NOMO-1 (cell line): ENCODE results near the gene HSPA1L.
"Not testable (repeated sequence)": the region's sequence is repeated elsewhere in the genome, so short reads cannot be mapped to it uniquely, and the experiment has no call there.

Source experiments
- DNase-seq, 2 experiments: peaks; one replicate each; lab custom pipeline; 2025; ENCODE audit not compliant: unreplicated experiment in 2 of 2; lab: John Stamatoyannopoulos, UW

HSPA1L gene

DNA sequence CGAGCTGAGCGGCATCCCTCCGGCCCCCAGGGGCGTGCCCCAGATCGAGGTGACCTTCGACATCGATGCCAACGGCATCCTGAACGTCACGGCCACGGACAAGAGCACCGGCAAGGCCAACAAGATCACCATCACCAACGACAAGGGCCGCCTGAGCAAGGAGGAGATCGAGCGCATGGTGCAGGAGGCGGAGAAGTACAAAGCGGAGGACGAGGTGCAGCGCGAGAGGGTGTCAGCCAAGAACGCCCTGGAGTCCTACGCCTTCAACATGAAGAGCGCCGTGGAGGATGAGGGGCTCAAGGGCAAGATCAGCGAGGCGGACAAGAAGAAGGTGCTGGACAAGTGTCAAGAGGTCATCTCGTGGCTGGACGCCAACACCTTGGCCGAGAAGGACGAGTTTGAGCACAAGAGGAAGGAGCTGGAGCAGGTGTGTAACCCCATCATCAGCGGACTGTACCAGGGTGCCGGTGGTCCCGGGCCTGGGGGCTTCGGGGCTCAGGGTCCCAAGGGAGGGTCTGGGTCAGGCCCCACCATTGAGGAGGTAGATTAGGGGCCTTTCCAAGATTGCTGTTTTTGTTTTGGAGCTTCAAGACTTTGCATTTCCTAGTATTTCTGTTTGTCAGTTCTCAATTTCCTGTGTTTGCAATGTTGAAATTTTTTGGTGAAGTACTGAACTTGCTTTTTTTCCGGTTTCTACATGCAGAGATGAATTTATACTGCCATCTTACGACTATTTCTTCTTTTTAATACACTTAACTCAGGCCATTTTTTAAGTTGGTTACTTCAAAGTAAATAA is 2.2 kb upstream of the HSPA1L start:
- DNase-seq: peak; percentile 42 to 63

DNA sequence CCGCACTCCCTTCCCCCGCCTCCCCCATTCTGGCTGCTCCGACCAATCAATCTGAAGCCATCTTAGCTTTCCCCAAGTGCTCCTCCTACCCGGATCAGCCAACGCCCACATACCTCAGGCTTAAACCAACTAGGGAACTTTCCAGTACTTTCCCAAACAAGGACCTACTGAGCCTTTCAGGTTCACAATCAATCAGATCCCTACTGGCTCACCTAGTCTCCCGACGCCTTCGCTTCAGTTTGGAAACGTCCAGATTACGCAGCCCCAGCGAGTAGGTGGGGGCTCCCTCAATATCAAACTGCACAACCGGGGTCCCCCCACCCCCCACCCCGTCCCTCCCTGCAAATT is 432 bp downstream of the HSPA1L start:
- DNase-seq: peak; percentile 75 to 80

DNA sequence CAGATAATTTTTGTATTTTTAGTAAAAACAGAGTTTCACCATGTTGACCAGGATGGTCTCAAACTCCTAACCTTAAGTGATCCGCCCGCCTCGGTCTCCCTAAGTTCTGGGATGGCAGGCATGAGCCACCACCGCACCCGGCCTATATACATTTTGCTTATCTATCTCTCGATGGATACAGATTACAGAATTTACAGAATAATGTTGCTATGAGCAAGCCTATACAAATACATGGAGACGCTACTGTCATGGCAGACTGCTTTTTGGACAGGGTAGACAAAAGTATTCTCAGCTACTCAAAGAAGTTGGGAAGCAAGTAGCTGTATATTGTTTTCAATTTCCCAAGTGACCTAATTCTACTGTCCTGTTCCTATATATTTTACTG is 1.6 kb downstream of the HSPA1L start:
- no peak for DNase-seq

DNA sequence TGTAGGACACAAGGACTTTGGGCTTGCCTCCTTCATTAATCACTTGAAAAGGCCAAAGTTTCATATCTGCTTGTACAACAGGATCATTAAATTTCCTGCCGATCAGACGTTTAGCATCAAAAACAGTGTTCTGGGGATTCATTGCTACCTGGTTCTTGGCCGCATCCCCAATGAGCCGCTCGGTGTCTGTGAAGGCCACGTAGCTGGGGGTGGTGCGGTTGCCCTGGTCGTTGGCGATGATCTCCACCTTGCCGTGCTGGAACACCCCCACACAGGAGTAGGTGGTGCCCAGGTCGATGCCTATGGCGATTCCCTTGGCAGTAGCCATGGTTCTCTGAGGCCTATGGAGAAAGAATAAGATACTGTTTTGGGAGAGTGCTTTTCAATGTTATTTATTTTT is 3.4 kb downstream of the HSPA1L start:
- DNase-seq: no peak

DNA sequence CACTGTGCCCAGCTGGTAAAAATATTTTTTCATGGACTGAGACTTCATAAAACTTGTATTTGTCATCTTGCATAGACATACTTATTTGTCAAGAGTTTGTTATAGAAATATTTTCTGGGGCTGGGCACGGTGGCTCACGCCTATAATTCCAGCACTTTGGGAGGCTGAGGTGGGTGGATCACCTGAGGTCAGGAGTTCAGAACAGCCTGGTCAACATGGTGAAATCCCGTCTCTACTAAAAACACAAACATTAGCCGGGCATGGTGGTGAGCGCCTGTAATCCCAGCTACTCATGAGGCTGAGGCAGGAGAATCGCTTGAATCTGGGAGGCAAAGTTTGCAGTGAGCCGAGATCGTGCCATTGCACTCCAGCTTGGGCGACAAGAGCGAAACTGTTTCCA is 6.5 kb downstream of the HSPA1L start:
- not testable (repeated sequence) for DNase-seq

DNA sequence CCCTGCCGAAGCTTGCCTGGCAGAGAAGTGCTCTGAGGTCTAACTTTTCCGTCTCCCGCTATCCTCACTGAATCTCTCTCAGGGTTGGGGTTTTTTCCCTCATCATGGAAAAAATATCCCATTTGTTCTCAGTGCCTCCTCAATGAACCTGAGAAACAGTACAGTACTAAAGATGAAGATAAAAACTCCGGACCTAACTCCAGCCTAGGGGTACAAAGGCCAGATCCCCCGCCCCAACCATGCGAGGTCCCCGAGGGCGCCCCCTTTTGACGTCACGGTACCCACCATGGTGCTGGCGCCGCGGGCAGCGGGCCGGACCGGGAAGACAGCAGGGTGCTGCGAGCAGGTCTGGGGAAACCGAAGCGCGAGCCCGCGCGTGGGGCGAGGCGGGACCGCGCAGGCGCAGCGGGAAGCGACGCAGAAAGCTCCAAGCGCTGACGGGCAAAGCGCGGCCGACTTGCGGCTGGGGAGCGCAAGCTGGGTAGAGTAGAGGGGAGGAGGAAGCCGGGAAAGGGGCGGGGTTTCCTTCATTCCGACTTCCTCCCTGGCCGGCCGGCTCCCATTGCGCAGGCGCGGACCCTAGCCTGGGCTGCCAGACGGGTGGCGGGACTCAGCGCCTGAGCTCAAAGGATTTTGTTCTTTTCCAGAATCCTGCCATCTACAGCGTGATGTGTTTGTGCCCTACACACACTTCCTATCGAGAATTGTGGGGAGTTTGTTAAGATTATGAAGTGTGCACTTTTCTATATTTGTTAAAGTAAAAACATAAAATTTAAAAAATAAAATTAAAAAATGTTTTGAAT is 8.4 kb downstream of the HSPA1L start, which contains the start of gene LSM2:
LSM2 (minus strand) TSS at position 497 of the 803 bp plus-strand sequence; CDS start at position 288, 209 bp downstream.
- peak; percentile 91 to 95 for DNase-seq

DNA sequence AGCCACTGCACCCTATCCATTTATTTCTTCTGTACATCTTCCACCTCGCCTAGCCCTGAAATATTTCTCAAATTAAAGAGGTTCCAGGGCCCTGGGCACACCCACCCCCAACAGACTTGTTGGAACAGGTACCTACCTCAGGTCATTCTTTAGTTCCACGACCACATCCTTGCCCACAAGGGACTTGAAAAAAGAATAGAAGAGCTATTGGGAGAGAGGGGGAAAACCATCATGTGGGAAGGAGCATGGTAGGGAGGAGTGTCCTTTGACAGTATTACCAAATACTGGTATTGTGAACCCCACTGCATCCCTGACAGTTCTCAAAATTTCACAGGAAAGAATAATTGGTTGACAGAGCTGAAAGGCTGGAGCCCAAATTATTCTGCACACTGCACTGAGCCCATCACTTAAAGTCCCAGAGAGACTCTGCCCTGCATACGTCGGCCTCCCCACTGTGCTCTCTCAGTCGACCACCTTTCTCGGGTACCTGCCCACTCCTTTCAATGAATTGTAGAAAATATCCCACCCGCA is 9.1 kb downstream of the HSPA1L start:
- DNase-seq: no peak

DNA sequence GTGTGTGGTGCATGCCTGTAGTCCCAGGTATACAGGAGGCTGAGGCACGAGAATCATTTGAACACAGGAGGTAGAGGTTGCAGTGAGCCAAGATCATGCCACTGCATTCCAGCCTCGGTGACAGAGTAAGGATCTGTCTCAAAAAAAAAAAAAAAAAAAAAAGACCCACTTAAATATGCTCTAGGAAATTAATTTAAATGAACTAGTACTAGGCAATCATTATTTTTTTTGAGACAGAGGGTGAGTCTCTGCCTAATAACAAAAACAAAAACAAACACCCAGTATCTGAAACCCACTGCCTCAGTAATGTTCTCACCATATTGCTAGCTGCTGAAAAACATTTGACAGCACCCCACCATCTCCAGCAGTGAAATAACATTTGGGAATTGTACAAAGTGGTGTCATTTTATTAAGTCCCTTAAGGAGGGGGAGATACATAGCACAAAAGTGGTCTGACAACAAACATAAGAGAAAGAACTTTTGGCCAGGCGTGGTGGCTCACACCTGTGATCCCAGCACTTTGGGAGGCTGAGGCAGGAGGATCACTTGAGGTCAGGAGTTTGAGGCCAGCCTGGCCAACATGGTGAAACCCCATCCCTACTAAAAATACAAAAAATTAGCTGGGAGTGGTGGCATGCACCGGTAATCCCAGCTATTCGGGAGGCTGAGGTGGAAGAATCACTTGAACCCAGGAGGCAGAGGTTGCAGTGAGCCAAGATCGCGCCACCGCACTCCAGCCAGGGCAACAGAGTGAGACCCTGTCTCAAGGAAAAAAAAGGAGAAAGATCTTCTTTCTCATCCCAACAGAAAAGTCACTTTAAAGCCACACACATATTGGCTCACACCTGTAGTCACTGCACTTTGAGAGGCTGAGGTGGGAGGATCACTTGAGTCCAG is 13.8 kb downstream of the HSPA1L start:
- DNase-seq: not testable (repeated sequence)

DNA sequence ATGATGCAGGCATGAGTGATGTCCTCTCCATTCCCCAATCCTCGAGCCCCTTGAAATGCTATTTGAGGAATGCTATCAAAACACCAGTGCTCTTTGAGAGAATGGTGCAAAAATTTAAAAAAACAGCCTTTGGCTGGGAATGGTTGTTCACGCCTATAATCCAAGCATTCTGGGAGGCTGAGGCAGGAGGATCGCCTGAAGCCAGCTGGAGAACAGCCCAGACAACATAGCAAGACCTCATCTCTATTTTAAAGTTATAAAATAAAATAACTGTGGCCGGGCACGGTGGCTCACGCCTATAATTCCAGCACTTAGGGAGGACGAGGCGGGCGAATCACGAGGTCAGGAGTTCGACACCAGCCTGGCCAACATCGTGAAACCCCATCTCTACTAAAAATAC is 15.3 kb downstream of the HSPA1L start:
- no peak for DNase-seq

DNA sequence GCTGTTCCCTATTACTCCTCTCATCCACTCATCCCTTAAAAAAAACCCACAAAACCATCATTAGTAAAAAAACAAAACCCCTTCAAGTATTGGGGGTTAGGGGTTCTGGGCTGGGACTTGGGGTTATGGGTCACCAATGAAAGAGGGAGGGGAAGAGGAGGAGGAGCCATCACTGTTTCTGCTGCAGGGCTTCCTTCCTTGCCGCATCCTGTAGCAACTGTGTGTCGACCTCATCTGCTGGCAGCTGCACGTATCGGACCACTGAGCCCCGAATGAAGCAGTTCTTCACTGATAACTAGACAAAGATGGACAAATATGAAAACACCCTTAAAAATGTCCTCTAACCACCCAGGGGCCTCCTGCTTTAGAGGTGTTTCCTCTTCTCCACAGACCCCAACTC is 17.5 kb downstream of the HSPA1L start:
- DNase-seq: no peak

DNA sequence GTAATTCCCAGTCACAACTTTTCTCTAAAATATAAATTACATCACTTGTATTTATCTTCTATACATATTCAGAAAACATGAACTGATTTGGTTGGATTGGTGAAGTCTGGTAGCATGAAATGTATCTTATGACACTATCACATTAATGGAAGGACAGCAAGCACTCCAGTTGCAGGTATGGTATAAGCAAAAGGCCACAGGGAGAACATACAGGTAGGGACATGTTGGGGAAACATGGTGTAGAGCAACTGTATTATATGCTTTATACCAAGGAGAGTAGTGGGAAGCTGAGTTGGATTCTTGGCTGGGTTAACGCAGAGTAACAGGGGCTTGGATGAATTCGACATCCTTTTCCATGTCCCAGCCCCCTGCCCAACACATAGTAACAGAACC is 18.1 kb downstream of the HSPA1L start:
- DNase-seq: no peak

DNA sequence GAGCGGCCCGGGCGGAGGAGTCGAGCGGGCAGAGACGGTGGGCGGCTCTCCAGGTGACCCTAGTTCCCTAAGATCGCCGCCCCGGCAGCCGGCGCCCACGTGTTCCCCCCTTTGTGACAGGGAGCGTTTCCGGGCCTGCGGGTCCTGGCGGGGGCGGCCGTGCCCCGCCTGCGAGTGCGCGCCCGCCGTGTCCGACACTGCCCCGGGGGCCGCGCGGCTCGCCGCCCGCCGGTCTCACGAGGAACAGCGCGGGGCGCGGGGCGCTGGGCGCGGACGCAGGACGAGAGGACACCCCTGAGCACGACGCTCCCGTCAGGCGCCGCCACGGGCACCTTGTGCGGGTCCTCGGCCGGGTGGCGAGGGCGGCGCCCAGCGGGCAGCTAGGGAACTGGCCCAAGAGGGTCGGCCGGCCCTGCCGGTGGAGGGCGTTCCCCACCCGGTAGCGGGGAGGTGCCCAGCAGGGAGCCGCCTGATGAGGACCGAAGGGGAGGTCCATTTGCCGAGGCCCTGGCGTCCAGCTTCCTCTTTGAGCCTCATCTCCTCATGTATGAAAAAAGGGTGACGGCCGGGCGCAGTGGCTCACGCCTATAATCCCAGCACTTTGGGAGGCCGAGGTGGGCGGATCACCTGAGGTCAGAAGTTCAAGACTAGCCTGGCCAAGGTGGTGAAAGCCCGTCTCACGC is 19.3 kb downstream of the HSPA1L start, which contains the start of gene VARS1:
VARS1 (minus strand) TSS at position 137 of the 683 bp plus-strand sequence. CDS start 535 bp downstream, outside the sequence.
- DNase-seq: peak; percentile 93 to 96

DNA sequence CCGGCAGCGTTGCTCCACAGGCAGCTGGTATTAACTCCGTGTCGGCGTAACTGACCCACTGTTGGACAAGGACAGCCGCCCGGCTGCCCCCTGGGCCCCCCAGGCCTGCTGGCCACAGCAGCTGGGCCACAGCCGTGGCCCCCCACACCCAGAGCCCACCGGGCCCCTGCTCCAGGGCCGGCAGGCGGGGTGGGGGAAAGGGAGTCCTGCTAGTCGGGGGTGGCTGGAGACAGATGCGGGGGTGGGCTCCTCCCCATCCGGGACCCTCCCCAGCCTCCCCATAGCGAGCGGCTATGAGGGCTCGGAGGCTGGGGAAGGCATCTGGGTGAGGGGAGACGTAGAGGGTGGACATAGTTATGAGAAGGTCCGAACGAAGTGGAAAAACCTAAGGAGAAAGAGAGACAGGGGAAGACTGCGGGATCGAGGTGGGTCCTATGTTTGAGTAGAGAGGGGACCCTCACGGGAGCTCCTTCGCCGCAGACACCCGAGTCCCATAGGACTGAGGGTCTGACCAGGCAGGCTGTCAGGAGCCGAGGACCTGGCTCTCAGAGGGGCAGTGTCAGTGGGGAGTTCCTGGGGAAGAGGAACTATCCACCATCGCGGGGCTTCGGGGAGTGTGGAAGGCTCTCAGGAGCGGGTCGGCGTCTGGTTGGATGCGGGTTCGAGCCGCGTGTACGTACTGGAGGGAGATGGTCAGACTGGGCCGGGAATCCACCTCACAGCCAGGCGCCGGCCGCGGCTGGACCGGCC is 20.0 kb downstream of the HSPA1L start:
- no peak for DNase-seq

DNA sequence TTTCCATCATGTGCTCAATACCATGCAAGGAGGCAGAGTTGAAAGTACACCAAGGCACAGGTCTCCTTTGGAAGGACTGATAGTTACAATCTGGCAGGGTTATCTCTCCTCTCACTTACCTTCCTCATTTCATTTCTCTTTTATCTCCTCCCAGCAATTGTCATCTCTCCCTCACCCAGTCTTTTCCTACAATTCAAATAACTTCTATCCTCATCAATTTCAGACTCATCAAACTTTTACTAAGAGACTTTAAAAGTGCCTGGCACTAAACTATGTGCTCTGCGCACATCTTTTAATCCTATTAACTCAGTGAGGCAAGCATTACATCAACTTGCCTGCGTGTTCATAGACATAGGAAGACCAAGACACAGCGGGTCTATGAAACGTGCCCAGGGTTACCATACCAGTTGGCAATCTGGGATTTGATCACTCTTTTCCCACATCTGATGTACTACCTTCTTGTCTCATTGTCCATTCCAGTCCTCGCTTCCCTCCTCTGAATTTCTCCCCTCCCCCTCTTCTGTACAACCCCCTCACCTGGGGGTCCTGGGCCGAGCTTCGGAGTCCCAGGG is 20.7 kb downstream of the HSPA1L start:
- peak in 1 of 2 experiments; percentile 59 for DNase-seq

DNA sequence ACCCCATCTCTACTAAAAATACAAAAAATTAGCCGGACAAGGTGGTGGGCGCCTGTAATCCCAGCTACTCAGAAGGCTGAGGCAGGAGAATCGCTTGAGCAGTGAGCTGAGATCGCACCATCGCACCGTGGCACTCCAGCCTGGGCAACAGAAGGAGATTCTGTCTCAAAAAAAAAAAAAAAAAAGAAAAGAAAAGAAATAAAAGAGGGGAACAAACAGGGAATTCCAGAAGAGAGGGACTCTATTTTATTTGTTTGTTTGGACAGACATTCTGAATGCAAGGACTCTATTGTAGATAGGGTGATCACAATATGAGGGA is 21.2 kb downstream of the HSPA1L start:
- not testable (repeated sequence) for DNase-seq

DNA sequence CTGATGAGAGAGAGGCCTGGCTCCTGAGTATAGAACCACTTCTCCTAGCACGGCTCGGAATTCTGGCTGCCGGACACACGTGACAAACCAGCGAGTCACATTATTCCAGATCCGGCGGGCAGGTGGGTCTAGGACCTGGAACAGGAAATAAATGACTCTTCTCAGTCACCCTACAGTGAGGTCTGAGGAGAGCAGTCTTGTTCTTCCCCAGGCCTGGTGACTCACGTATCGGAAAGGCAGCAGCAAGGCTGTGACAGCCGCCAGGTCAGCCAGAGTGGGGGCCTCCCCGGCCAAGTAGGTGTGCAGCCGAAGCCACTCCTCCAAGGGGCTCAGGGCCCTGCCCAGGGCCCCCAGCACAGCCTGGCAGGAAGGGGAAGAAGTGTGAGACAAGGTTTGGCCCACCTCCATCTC is 22.3 kb downstream of the HSPA1L start:
- DNase-seq: no peak

DNA sequence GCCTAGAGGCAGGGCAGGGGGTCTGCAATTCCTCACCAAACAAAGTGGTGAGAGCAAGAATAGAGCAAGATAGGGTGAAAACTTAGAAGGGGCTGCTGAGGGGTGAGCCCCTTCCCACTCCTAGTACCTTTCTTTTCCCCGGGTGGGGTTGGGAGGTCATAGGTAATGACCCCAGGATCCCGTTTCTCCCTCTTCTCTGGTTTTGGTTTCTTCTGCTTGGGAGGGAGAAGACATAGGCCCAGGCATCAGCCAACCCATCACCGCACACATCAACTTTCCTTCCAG is 23.1 kb downstream of the HSPA1L start:
- no peak for DNase-seq

DNA sequence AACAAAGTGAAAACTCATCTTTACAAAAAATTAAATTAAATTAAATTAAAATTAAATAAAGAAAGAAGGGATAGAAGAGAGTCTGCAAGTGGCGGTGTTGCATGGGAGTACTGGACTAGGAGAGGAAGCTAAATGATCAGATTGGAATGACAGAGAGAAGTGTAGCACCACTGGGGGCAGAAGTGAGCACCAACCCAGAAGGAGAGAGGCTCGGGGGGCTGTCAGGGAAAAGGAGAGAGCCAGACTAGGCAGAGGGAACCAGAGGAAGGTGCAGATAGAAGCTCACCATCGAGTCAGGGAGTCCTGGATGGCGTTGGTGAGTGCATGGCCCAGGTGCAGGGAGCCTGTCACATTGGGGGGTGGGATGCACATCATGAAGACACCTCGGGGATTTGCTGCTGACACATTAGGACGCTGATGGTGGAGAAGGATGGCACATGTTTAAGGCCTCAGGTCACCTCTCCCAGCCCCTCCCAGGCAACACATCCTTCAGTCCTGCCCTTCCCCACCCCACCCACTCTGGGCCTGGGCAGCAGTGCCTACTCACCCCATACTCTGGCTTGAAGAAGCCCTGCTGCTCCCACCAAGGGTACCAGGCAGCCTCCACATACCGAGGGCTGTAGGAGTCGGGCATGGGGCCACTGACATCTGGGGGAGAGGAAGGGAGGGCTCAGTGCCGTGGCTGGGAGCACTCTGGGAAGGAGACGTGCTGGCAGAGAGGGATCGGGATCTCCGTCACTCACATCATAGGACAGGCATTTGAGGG is 23.6 kb downstream of the HSPA1L start:
- peak in 1 of 2 experiments; percentile 16 for DNase-seq

DNA sequence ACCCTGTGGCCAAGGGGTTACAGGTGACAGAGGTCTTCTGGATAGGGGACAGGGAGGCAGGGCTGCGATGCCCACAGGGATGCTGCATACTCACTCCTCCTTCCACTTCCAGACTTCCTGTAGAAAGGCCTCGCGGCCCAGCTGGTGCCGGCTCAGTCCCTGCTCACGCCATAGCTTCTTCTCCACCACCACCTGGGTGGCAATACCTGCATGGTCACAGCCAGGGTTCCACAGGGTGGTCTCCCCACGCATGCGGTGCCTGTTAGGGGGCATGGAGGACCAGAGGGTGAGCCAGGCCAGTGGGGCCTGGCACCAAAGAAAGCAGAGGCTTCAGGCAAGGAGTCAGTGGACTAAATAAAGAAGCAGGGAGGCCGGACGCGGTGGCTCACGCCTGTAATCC is 29.6 kb downstream of the HSPA1L start:
- no peak for DNase-seq
